Measurements from ENCODE around the gene LRMDA. TPM values are rescaled to one million over a fixed set of nuclear protein-coding genes. Genes with fewer than 3 reads are reported as not detected.
A peak's percentile ranks its signal among the peaks of the same experiment; 100 is the strongest.

The LRMDA gene
- total RNA-seq, 1 experiment from 2014 or later, result 20.3 TPM

GRCh38 chr10:76319661-76320060 lies 888.2 kb downstream of the LRMDA start:
- no peak for DNase-seq (ENCODE audit: low read depth)
- in situ Hi-C loops (cut with HindIII; ENCODE audit: low pct_unique_long_range_greater_than_20kb, low sequenced_read_pairs), result no loop called here

GRCh38 chr10:76324283-76324682 lies 892.9 kb downstream of the LRMDA start:
- in situ Hi-C loops (cut with HindIII; ENCODE audit: low pct_unique_long_range_greater_than_20kb, low sequenced_read_pairs), result no loop called here
- DNase-seq (ENCODE audit: low read depth), result no peak

- DNase-seq (ENCODE audit: low read depth), result no peak
- in situ Hi-C loops (cut with HindIII; ENCODE audit: low pct_unique_long_range_greater_than_20kb, low sequenced_read_pairs), result no loop called here
Observed at GRCh38 chr10:76327441-76327840, 896.0 kb downstream of the LRMDA start.

- no peak for DNase-seq (ENCODE audit: low read depth)
- in situ Hi-C loops (cut with HindIII; ENCODE audit: low pct_unique_long_range_greater_than_20kb, low sequenced_read_pairs), result no loop called here
Observed at GRCh38 chr10:76328348-76328747, 896.9 kb downstream of the LRMDA start.

GRCh38 chr10:76329891-76330575 lies 898.6 kb downstream of the LRMDA start:
- in situ Hi-C loops (cut with HindIII; ENCODE audit: low pct_unique_long_range_greater_than_20kb, low sequenced_read_pairs), result no loop called here
- DNase-seq (ENCODE audit: low read depth), result no peak

GRCh38 chr10:76331742-76332141 lies 900.3 kb downstream of the LRMDA start:
- in situ Hi-C loops (cut with HindIII; ENCODE audit: low pct_unique_long_range_greater_than_20kb, low sequenced_read_pairs), result no loop called here
- DNase-seq (ENCODE audit: low read depth), result no peak

GRCh38 chr10:76333326-76333725 lies 901.9 kb downstream of the LRMDA start:
- in situ Hi-C loops (cut with HindIII; ENCODE audit: low pct_unique_long_range_greater_than_20kb, low sequenced_read_pairs), result no loop called here

GRCh38 chr10:76333796-76334195 lies 902.4 kb downstream of the LRMDA start:
- in situ Hi-C loops (cut with HindIII; ENCODE audit: low pct_unique_long_range_greater_than_20kb, low sequenced_read_pairs), result no loop called here
- no peak for DNase-seq (ENCODE audit: low read depth)

More at GRCh38 chr10:76333326-76333725, 901.9 kb downstream of the LRMDA start:
- DNase-seq (ENCODE audit: low read depth), result no peak

GRCh38 chr10:76334255-76334654 lies 902.8 kb downstream of the LRMDA start:
- in situ Hi-C loops (cut with HindIII; ENCODE audit: low pct_unique_long_range_greater_than_20kb, low sequenced_read_pairs), result no loop called here
- no peak for DNase-seq (ENCODE audit: low read depth)

GRCh38 chr10:76336213-76336963 lies 905.0 kb downstream of the LRMDA start:
- in situ Hi-C loops (cut with HindIII; ENCODE audit: low pct_unique_long_range_greater_than_20kb, low sequenced_read_pairs), result no loop called here
- DNase-seq (ENCODE audit: low read depth), result peak; percentile 39

- in situ Hi-C loops (cut with HindIII; ENCODE audit: low pct_unique_long_range_greater_than_20kb, low sequenced_read_pairs), result no loop called here
- DNase-seq (ENCODE audit: low read depth), result peak; percentile 80
Observed at GRCh38 chr10:76337641-76338040, 906.2 kb downstream of the LRMDA start.

GRCh38 chr10:76338187-76338586 lies 906.8 kb downstream of the LRMDA start:
- in situ Hi-C loops (cut with HindIII; ENCODE audit: low pct_unique_long_range_greater_than_20kb, low sequenced_read_pairs), result no loop called here
- DNase-seq (ENCODE audit: low read depth), result no peak

GRCh38 chr10:76341740-76342139 lies 910.3 kb downstream of the LRMDA start:
- in situ Hi-C loops (cut with HindIII; ENCODE audit: low pct_unique_long_range_greater_than_20kb, low sequenced_read_pairs), result no loop called here
- no peak for DNase-seq (ENCODE audit: low read depth)

- no peak for DNase-seq (ENCODE audit: low read depth)
- in situ Hi-C loops (cut with HindIII; ENCODE audit: low pct_unique_long_range_greater_than_20kb, low sequenced_read_pairs), result no loop called here
Observed at GRCh38 chr10:76342996-76343395, 911.6 kb downstream of the LRMDA start.

GRCh38 chr10:76347832-76348231 lies 916.4 kb downstream of the LRMDA start:
- DNase-seq (ENCODE audit: low read depth), result no peak
- in situ Hi-C loops (cut with HindIII; ENCODE audit: low pct_unique_long_range_greater_than_20kb, low sequenced_read_pairs), result no loop called here

GRCh38 chr10:76350583-76350982 lies 919.2 kb downstream of the LRMDA start:
- in situ Hi-C loops (cut with HindIII; ENCODE audit: low pct_unique_long_range_greater_than_20kb, low sequenced_read_pairs), result no loop called here
- no peak for DNase-seq (ENCODE audit: low read depth)

- in situ Hi-C loops (cut with HindIII; ENCODE audit: low pct_unique_long_range_greater_than_20kb, low sequenced_read_pairs), result no loop called here
Observed at GRCh38 chr10:76352300-76352699, 920.9 kb downstream of the LRMDA start.

GRCh38 chr10:76353237-76353851 lies 921.9 kb downstream of the LRMDA start:
- no peak for DNase-seq (ENCODE audit: low read depth)
- in situ Hi-C loops (cut with HindIII; ENCODE audit: low pct_unique_long_range_greater_than_20kb, low sequenced_read_pairs), result no loop called here

More at GRCh38 chr10:76352300-76352699, 920.9 kb downstream of the LRMDA start:
- peak; percentile 33 for DNase-seq (ENCODE audit: low read depth)

- DNase-seq (ENCODE audit: low read depth), result no peak
- in situ Hi-C loops (cut with HindIII; ENCODE audit: low pct_unique_long_range_greater_than_20kb, low sequenced_read_pairs), result no loop called here
Observed at GRCh38 chr10:76354212-76354738, 922.9 kb downstream of the LRMDA start.
